Kidney epithelial cell (primary cell): ENCODE results near the gene UXS1. TPM values are rescaled to one million over a fixed set of nuclear protein-coding genes. Genes with fewer than 3 reads are reported as not detected.

ENCODE experiments used
- DNase-seq: peaks from one replicate; pipeline ENCODE4 v3.0.0-alpha.2; 2010; ENCODE audit warnings: low read depth
- H3K27me3 ChIP-seq: 2 replicates; pipeline ENCODE4 v1.6.0; 2011; ENCODE audit warnings: low read length; ENCODE audit not compliant: control insufficient read depth, insufficient read depth
- H3K36me3 ChIP-seq: 2 replicates; pipeline ENCODE4 v1.5.1; 2011; ENCODE audit warnings: low read length; ENCODE audit not compliant: control insufficient read depth, insufficient read depth
- H3K4me3 ChIP-seq: 2 replicates; pipeline ENCODE4 v1.5.1; 2011; ENCODE audit warnings: low read depth, mild to moderate bottlenecking, control low read depth, low read length
- total RNA-seq: library from RNA; depleted of rRNA; stranded (reverse); fragments of >200 nt; gene quantifications from 2 replicates; pipeline ENCODE4 v1.2.3, GENCODE V29; 2015
- TF ChIP-seq, protein P1 (sequence below): IDR thresholded peaks from 2 replicates; pipeline ENCODE4 v1.5.1; 2011; ENCODE audit warnings: mild to moderate bottlenecking, moderate library complexity, low read length, control low read depth, inconsistent platforms; ENCODE audit not compliant: insufficient read depth, poor library complexity, severe bottlenecking

UXS1 gene
- total RNA-seq, 1 donor from 2014 or later: 73.3 TPM

DNA sequence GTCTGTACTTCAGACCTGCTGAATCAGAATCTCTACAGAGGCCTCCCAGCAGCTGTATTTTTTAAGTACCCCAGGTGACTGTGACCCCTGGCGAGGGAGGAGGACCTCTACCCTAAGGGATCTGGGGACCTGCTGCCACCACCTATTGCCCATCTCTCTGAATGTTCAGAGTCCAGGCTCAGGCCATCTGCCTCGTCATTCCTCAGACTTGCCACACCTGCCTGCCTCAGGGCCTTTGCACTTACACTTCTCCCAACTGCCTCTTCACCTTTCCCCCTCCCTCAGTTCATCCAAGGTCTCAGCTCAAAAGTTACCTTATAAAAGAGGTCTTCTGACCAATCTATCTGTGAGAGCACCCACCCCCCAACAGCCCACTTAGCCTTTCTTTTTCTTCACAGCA is 21.5 kb downstream of the UXS1 start:
- DNase-seq: no peak
- H3K27me3 ChIP-seq: no peaks in the 10 kb centered on the region
- H3K4me3 ChIP-seq: no peak overlapping the region
- TF ChIP-seq, protein P1, sequence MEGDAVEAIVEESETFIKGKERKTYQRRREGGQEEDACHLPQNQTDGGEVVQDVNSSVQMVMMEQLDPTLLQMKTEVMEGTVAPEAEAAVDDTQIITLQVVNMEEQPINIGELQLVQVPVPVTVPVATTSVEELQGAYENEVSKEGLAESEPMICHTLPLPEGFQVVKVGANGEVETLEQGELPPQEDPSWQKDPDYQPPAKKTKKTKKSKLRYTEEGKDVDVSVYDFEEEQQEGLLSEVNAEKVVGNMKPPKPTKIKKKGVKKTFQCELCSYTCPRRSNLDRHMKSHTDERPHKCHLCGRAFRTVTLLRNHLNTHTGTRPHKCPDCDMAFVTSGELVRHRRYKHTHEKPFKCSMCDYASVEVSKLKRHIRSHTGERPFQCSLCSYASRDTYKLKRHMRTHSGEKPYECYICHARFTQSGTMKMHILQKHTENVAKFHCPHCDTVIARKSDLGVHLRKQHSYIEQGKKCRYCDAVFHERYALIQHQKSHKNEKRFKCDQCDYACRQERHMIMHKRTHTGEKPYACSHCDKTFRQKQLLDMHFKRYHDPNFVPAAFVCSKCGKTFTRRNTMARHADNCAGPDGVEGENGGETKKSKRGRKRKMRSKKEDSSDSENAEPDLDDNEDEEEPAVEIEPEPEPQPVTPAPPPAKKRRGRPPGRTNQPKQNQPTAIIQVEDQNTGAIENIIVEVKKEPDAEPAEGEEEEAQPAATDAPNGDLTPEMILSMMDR: no peak
- no peaks in the 10 kb centered on the region for H3K36me3 ChIP-seq

DNA sequence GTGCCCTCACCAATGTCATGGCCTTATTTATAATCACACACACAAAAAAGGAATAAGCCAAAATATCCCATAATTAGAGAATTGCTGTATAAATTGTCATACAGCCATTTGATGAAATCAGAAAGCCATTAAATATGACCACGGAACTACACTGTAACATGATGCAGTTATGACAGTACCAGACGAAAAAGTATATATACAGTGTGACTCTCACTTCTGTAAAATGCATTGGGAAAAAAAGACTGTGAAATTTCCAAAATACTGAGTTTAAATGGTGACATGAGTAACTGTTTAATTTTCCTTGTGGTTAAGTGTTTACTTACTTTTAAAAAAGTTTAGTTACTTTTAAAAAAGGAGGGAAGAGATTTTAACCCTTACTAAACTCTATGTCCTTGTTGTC is 25.4 kb downstream of the UXS1 start:
- no peaks in the 10 kb centered on the region for H3K36me3 ChIP-seq
- TF ChIP-seq, protein P1: no peak
- H3K4me3 ChIP-seq: no peak overlapping the region
- H3K27me3 ChIP-seq: no peaks in the 10 kb centered on the region
- no peak for DNase-seq

DNA sequence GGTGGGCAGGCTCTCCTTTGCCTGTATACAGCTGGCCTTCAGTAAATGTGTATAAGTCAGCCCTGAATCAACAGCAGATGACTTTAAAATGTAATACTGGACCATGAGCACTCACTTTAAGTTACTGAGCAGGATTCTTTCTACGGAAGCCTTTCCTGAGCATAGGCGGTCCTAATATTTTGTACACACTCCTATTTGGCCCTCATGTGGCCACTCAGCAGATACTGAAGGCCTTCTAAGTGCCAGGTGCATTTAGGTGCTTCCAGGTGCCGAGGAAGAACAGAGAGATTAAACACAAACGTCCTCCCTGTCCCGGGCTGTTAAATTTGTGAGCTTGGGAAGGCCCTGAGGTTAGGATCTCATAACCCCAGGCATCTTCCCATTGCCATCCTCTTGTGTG is 27.0 kb downstream of the UXS1 start:
- TF ChIP-seq, protein P1: no peak
- Histone ChIP-seq H3K4me3 (no peak overlapping the region), H3K27me3 (no peaks in the 10 kb centered on the region), H3K36me3 (no peaks in the 10 kb centered on the region)
- no peak for DNase-seq

DNA sequence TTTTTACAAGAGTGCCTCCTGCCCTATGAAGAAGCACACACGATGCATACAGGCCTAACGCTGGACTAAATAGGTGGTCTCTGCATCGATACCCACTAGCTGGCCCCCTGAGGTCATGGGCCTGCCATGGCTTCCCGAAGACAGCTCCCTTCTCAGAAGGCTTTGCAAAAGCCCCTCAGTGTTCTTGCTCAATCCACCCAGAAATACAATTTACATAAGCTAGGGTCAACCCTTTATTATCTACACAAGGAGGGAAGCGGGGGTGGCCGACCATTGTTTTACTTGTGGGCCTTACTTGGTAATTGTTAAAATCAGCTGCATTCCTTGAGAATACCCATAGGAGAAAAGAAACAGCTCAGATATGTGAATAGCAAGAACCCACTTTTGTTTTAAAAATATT is 28.5 kb downstream of the UXS1 start:
- Histone ChIP-seq H3K36me3 (no peaks in the 10 kb centered on the region), H3K27me3 (no peaks in the 10 kb centered on the region), H3K4me3 (no peak overlapping the region)
- DNase-seq: no peak
- TF ChIP-seq, protein P1: no peak

DNA sequence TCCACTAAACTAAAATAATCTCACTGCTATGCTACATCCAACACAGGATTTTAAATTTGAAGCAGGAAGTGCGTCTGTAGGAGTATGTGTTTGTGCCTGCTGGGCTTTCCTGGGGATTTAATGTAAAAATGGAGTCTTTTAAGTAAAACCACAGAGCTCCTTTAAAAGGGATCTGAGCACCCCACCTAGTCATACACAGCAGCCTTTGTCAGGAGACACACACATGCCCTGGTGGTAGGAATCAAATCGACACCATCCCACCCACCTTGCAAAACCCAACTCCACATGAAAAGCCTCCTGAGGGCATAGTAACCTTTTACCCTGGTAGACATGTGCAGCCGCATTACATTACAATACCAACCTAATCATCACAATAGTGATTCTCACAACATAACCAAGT is 29.1 kb downstream of the UXS1 start:
- TF ChIP-seq, protein P1: no peak
- Histone ChIP-seq H3K4me3 (no peak overlapping the region), H3K27me3 (no peaks in the 10 kb centered on the region), H3K36me3 (no peaks in the 10 kb centered on the region)
- DNase-seq: no peak

DNA sequence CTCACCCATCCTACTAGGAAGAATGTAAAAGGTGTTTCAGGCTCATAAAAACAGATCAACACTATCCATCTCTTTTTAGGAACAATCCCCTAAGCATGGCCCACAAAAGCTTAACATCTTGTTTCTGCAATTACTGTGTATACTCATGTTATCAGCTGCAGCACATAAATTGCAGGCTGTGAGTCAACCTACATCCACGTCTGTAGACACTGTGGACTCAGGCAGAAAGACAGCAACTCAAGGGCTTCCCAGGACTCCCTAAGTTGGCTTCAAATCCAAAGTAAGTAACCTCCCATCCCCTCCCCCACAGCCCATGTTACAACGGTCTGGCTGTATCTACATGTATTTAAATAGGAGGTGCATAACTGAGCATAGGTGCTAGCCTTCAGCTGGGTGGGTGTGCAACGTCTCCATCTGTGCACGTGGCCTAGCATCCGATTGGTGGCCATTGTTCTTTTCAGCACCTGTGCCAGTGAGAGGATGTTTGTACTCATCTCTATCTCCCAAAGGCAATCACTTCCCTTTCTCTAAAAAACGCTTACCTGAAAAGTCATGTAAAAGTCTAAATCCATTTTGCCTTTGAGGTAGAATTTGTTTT is 30.1 kb downstream of the UXS1 start:
- Histone ChIP-seq H3K36me3 (no peaks in the 10 kb centered on the region), H3K4me3 (no peak overlapping the region), H3K27me3 (no peaks in the 10 kb centered on the region)
- DNase-seq: no peak
- TF ChIP-seq, protein P1: no peak
